Mesodermal cell (in vitro differentiated cells): ENCODE measurements around the gene SPATA31D3. TPM values are rescaled to one million over a fixed set of nuclear protein-coding genes. Genes with fewer than 3 reads are reported as not detected.
"Not testable (repeated sequence)": the region's sequence is repeated elsewhere in the genome, so short reads cannot be mapped to it uniquely, and the experiment has no call there.

Source experiments
- H3K27ac ChIP-seq: 2 replicates; pipeline ENCODE4 v1.7.0; 2013; ENCODE audit warnings: mild to moderate bottlenecking, low read depth, low read length, moderate library complexity; ENCODE audit not compliant: severe bottlenecking
- H3K36me3 ChIP-seq: 2 replicates; pipeline ENCODE4 v1.7.1; 2013; ENCODE audit warnings: mild to moderate bottlenecking, low read length, moderate library complexity; ENCODE audit not compliant: control insufficient read depth, insufficient read depth
- H3K4me1 ChIP-seq: one replicate; pipeline ENCODE4 v1.7.1; 2013; ENCODE audit warnings: mild to moderate bottlenecking, low read length; ENCODE audit not compliant: insufficient read depth, control insufficient read depth, poor library complexity, severe bottlenecking
- H3K4me3 ChIP-seq: 2 replicates; pipeline ENCODE4 v1.7.0; 2013; ENCODE audit warnings: low read length, control low read depth, mild to moderate bottlenecking; ENCODE audit not compliant: insufficient read depth, poor library complexity, severe bottlenecking; ENCODE audit errors: extremely low read depth
- H3K9me3 ChIP-seq: 2 replicates; pipeline ENCODE4 v1.7.1; 2013; ENCODE audit warnings: mild to moderate bottlenecking, low read length, moderate library complexity; ENCODE audit not compliant: control insufficient read depth
- WGBS, 2 experiments: methylation state at CpG; one replicate each; pipeline ENCODE4 v1.1.5; 2013; ENCODE audit warnings: missing lambda C conversion rate in 2 of 2; ENCODE audit not compliant: insufficient coverage in 2 of 2; 5-methylcytosine and 5-hydroxymethylcytosine counted together
- polyA plus RNA-seq, 2 experiments: library from polyadenylated mRNA; stranded (reverse); fragments of 50-300 nt; gene quantifications; one replicate each; pipeline ENCODE4 v1.2.3, GENCODE V29; 2013

Gene SPATA31D3
- not detected for polyA plus RNA-seq (2013, experiment 1 of 2)
- polyA plus RNA-seq (2013, experiment 2 of 2) = not detected

DNA sequence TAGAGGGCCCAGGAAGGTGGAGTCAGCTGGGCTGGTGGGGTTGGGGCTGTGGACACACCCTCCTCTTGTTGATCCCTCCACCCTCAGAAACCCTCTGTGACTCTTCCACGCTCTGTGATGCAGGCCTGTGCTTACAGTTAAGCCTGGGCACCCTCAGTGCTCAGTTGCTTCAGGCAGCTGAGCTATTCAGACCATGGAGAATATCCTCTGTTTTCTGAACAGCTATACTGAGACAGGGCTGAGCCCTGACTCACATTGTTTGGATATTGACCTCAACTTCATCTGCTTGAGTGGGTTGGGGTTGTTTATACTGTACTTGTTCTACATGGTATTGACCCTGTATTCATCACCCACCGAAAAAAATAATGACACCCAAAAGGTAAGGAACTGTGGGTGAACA is at the start of gene SPATA31D3:
Gene SPATA31D3, plus strand, starts transcription at position 108 of the 400 bp plus-strand sequence. Its CDS starts 86 bp downstream, at position 194.
- not testable (repeated sequence) for H3K9me3 ChIP-seq, H3K36me3 ChIP-seq, H3K27ac ChIP-seq, H3K4me1 ChIP-seq, H3K4me3 ChIP-seq
- WGBS, 2 experiments = no CpG with 5 or more reads among the region's 2 CpGs

DNA sequence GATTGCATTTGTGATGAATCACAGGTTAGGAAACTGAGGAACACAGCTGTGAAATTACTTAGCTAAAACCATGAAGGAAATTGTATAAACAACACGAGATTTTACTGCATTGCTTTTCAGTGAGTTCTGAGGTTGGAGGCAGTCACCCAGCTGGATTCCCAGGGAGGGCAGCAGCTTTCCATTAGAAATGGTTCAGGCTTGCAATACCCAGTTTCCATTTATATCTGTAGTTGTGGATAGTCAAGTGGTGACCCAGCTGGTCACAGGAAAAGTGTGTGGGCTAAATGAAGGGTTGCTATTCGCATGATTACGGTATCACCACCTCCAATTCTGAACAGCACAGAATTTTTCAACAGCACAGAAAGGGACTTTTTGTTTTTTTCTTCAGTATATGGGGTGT is 49.4 kb upstream of the SPATA31D3 start:
- no peak overlapping the region for H3K27ac ChIP-seq
- WGBS, 2 experiments = 79 to 100% methylated on average over 1 to 2 of the region's 3 CpGs
- H3K4me1 ChIP-seq = no peaks in the 10 kb centered on the region
- H3K4me3 ChIP-seq = no peak overlapping the region
- H3K36me3 ChIP-seq = no peaks in the 10 kb centered on the region
- no peaks in the 10 kb centered on the region for H3K9me3 ChIP-seq

DNA sequence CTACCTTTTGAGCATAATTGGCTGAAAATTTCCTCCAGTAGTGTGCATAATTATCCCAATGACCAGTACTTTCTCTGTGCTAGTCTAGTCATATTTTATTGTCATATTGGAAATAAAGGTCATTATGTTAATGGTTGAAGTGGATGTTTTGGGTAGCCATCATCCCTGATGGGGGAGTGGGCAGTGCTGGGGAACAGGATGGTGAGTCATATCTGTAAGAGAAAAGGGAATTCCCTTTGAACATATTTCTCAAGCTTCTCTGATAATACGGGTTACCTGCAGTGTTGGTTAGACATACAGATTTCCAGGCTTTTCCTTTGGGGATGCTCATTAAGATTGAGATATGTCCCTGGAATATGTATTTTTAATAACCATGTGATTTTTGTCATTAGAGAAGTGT is 48.4 kb upstream of the SPATA31D3 start:
- Histone ChIP-seq H3K36me3 (no peaks in the 10 kb centered on the region), H3K4me1 (no peaks in the 10 kb centered on the region)
- 100% methylated on average over 1 of the region's 1 CpG; no CpG with 5 or more reads in 1 of the 2 experiments for WGBS, 2 experiments

DNA sequence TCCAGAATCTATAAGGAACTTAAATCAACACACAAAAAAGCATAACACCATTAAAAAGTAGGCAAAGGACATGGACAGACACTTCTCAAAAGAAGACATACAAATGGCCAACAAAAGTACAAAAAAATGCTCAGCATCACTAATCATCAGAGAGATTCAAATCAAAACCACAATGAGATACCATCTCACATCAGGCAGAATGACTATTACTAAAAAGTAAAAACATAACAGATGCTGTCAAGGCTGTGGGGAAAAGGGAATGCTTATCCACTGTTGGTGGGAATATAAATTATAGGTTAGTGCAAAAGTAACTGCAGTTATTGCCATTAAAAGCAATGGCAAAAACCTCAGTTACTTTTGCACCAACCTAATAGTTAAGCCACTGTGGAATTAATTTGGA is 47.2 kb upstream of the SPATA31D3 start:
- Histone ChIP-seq H3K4me1 (no peaks in the 10 kb centered on the region), H3K4me3 (no peak overlapping the region), H3K9me3 (no peaks in the 10 kb centered on the region), H3K27ac (no peak overlapping the region), H3K36me3 (no peaks in the 10 kb centered on the region)

More for the DNA sequence above, 48.4 kb upstream of the SPATA31D3 start:
- Histone ChIP-seq H3K27ac (no peak overlapping the region), H3K9me3 (no peaks in the 10 kb centered on the region), H3K4me3 (no peak overlapping the region)

DNA sequence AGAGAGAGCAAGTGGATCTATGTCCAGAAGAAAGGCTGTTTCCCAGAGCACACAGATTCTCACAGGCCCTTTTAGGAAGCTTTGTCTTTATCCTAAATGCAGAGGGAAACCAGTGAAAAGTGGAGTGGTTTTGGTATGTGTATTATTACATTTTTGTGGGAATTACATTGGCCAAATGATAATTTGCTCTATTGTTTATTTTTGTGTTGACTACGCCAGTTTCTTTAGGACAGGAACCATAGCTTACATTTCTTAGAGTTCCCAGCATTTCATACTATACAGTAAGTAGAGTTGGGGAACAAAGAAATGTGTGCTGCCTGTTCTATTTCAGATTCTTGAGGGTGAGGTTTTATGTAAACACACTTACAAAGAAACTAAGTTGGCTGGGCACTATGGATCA is 44.4 kb upstream of the SPATA31D3 start:
- Histone ChIP-seq H3K9me3 (no peaks in the 10 kb centered on the region), H3K27ac (no peak overlapping the region), H3K36me3 (no peaks in the 10 kb centered on the region), H3K4me1 (no peaks in the 10 kb centered on the region), H3K4me3 (no peak overlapping the region)
- WGBS, 2 experiments = no CpG with 5 or more reads among the region's 1 CpG

DNA sequence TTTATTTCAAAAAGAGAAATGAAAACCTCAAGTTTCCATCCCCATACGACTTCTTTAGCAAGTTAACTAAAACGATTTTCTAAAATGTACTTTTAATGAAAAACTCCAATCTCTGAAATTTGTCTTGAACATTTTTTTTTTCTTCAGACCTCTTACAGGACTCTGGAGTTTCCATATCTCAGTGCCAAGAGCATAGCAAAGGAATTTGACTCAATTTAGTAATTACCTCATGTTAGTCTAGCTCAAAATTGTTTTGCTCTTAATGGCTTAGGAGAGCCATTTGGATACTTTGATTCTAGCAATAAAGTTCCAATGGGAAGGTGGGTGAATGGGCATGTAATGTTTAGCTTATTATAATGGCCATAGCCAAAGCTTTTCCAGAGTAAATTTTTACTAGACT is 41.1 kb upstream of the SPATA31D3 start:
- Histone ChIP-seq H3K9me3 (no peaks in the 10 kb centered on the region), H3K27ac (no peak overlapping the region), H3K4me1 (no peaks in the 10 kb centered on the region), H3K36me3 (no peaks in the 10 kb centered on the region), H3K4me3 (no peak overlapping the region)
- 83% methylated on average over 1 of the region's 2 CpGs; no CpG with 5 or more reads in 1 of the 2 experiments for WGBS, 2 experiments

DNA sequence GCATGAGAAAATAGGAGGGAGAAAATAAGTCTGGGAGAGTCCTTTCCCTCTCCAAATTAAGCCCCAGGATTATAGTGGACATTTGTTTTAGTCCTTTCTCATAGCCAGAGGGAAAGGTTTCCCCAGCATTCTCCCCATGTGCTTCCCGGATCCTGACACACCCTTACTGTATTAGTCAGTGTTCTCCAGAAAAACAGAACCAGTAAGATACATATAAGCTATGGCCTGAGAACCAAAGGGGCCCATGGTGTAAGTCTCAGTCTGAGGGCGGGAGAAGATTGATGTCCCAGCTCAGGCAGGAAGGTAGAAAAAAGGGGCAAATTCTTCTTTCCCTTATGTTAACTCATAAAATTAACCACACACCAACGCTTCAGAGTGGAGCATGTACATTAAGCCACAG is 40.7 kb upstream of the SPATA31D3 start:
- Histone ChIP-seq H3K4me3 (no peak overlapping the region), H3K27ac (no peak overlapping the region)
- no CpG with 5 or more reads among the region's 3 CpGs for WGBS, 2 experiments

DNA sequence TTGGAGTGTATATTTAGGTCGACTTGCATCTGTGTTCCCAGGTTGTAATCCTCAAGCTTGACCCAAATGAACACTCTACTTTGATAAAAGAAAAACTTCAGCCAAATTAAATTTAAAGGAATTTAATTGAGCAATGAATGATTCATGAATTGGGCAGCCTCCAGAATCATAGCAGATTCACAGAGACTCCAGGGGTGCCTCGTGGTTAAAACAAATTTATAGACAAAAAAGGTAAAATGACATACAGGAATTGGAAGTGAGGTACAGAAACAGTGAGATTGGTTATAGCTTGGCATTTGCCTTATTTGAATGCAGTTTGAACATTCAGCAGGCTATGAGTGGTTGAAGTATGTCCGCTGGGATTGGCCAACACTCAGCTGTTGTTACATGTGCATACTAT is 36.6 kb upstream of the SPATA31D3 start:
- 100% methylated on average over 1 of the region's 3 CpGs; no CpG with 5 or more reads in 1 of the 2 experiments for WGBS, 2 experiments
- Histone ChIP-seq H3K27ac (no peak overlapping the region), H3K36me3 (no peaks in the 10 kb centered on the region), H3K9me3 (no peaks in the 10 kb centered on the region), H3K4me1 (no peaks in the 10 kb centered on the region), H3K4me3 (no peak overlapping the region)

More for the DNA sequence above, 40.7 kb upstream of the SPATA31D3 start:
- Histone ChIP-seq H3K36me3 (no peaks in the 10 kb centered on the region), H3K9me3 (no peaks in the 10 kb centered on the region), H3K4me1 (no peaks in the 10 kb centered on the region)

DNA sequence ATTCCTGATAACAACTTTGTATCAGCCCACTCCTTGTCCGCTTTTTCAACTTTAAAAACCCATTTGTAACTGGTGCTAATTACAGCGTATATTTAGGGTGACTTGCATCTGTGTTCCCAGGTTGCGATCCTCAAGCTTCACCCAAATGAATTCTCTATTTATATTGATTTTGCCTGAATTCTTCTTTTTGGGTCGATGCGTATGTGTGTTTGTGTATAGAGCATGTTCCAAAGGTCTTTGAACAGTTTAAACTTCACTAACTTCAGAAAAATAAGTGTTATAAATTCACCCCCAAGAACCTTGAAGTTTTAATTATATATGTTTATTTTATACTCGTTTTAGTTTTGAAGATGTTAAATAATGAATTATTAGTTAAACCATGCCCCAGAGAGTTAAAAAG is 31.2 kb upstream of the SPATA31D3 start:
- Histone ChIP-seq H3K4me1 (no peaks in the 10 kb centered on the region), H3K9me3 (no peaks in the 10 kb centered on the region), H3K27ac (no peak overlapping the region), H3K4me3 (no peak overlapping the region), H3K36me3 (no peaks in the 10 kb centered on the region)
- WGBS, 2 experiments = 95 to 100% methylated on average over 2 to 3 of the region's 6 CpGs

DNA sequence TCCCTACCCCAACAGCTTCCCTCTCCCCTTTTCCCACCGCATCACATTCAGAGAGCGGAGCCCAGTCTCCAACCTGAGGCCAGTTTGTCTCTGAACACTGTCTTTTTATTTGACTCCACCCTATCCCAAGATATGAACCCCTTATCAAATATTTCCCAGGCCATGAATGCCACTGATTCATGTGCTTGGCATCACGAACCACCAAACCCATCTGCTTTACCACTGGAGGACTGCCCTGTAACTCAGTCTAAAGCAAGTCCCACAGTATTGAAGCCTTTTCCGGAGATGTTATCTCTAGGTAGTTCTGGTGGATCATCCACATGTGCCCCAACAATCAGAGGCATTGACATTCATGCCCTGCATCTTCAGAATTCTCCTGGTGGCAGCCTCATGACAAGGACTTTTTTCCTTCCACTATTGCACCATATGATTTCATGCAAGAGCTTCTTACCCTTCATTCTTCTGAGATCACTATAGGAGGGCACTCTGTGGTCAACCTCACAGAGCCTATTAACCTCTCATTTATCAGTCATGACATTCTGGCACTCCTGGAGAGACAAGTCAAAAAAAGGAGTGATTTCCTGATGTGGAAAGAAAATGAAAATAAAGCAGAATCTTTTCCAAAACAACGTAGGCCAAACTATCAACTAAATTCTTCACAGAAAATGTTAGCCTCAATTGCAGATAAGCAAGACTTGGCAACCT is 27.3 kb upstream of the SPATA31D3 start:
- no peaks in the 10 kb centered on the region for H3K4me1 ChIP-seq
- H3K36me3 ChIP-seq = no peaks in the 10 kb centered on the region
- H3K9me3 ChIP-seq = no peaks in the 10 kb centered on the region
- WGBS, 2 experiments = 91 to 96% methylated on average over 5 of the region's 5 CpGs
- H3K27ac ChIP-seq = no peak overlapping the region
- H3K4me3 ChIP-seq = no peak overlapping the region

DNA sequence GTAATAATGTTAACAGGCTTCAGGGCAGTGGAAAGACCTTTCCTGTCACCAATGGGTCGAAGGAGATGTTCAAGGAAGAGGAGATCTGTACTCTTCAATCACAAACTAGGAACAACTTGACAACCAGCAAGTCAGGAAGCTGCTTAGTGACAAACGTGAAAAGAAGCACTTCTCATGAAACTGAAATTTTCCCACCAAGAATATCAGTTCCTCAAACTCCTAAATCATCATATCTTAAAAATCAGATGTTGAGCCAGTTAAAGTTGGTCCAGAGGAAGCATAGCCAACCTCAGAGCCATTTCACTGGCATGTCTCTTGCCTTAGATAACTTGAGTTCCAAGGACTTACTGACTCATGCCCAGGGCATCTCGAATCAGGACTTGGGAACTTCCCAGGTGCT is 24.8 kb upstream of the SPATA31D3 start:
- not testable (repeated sequence) for H3K9me3 ChIP-seq, H3K4me1 ChIP-seq, H3K36me3 ChIP-seq, H3K4me3 ChIP-seq, H3K27ac ChIP-seq
- WGBS, 2 experiments = no CpG with 5 or more reads among the region's 3 CpGs
